ENCODE data around the gene RAB3GAP2. TPM values are rescaled to one million over a fixed set of nuclear protein-coding genes. Genes with fewer than 3 reads are reported as not detected.

RAB3GAP2 gene
- total and polyA plus RNA-seq, 2 of the 13 experiments (the other 11 are each of a cell fraction or from before 2014, with no cell fraction given) = 22.6 to 25.0 TPM

DNA sequence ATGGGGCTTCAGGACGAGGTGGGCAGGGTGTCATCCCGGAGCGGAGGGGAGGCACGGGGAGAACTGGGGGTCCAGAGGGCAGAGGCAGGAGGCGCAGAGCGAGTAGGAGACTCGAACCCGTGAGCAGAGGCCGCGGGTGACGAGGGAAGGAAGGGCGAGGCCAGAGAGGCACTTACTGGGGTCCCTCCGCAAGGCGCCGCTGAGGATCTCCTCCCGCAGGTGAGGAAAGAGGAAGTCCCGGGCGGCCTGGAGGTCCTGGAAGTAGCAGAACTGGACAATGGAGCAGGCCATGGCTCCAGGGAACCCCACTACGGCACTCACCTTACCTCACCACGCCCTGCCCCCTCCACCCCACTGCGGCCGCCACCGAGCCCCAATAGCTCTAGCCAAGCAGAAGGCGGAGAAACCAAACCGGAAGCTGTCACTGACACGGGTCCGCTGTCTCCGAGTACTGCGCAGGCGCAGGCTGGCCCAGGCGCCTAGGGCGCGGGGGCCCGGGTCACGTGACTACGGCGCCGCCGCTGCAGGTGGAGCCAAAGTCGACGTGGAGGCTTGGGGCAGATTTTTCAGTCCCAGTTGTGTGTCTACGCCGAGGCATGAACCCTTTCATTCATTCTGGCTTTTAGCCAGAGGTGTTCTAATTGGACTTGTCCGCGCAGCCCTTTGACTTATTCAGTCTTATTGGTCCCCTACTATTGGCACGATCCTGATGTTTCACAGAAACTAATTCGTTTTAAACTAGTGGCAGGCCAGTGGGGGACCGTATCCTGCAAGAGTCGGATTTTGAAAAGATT, at the start of gene RAB3GAP2 (continued):
- TF ChIP-seq, protein P1, sequence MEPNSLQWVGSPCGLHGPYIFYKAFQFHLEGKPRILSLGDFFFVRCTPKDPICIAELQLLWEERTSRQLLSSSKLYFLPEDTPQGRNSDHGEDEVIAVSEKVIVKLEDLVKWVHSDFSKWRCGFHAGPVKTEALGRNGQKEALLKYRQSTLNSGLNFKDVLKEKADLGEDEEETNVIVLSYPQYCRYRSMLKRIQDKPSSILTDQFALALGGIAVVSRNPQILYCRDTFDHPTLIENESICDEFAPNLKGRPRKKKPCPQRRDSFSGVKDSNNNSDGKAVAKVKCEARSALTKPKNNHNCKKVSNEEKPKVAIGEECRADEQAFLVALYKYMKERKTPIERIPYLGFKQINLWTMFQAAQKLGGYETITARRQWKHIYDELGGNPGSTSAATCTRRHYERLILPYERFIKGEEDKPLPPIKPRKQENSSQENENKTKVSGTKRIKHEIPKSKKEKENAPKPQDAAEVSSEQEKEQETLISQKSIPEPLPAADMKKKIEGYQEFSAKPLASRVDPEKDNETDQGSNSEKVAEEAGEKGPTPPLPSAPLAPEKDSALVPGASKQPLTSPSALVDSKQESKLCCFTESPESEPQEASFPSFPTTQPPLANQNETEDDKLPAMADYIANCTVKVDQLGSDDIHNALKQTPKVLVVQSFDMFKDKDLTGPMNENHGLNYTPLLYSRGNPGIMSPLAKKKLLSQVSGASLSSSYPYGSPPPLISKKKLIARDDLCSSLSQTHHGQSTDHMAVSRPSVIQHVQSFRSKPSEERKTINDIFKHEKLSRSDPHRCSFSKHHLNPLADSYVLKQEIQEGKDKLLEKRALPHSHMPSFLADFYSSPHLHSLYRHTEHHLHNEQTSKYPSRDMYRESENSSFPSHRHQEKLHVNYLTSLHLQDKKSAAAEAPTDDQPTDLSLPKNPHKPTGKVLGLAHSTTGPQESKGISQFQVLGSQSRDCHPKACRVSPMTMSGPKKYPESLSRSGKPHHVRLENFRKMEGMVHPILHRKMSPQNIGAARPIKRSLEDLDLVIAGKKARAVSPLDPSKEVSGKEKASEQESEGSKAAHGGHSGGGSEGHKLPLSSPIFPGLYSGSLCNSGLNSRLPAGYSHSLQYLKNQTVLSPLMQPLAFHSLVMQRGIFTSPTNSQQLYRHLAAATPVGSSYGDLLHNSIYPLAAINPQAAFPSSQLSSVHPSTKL (CRISPR knock-in tag; IDR thresholded peaks at IDR 0.05) = peak; percentile 54
- no peak for TF ChIP-seq HOXA7 (CRISPR knock-in tag; IDR thresholded peaks at IDR 0.05)
- TF ChIP-seq ZNF230 (CRISPR knock-in tag; IDR thresholded peaks at IDR 0.05) = peak; percentile 94
- TF ChIP-seq, protein P2, sequence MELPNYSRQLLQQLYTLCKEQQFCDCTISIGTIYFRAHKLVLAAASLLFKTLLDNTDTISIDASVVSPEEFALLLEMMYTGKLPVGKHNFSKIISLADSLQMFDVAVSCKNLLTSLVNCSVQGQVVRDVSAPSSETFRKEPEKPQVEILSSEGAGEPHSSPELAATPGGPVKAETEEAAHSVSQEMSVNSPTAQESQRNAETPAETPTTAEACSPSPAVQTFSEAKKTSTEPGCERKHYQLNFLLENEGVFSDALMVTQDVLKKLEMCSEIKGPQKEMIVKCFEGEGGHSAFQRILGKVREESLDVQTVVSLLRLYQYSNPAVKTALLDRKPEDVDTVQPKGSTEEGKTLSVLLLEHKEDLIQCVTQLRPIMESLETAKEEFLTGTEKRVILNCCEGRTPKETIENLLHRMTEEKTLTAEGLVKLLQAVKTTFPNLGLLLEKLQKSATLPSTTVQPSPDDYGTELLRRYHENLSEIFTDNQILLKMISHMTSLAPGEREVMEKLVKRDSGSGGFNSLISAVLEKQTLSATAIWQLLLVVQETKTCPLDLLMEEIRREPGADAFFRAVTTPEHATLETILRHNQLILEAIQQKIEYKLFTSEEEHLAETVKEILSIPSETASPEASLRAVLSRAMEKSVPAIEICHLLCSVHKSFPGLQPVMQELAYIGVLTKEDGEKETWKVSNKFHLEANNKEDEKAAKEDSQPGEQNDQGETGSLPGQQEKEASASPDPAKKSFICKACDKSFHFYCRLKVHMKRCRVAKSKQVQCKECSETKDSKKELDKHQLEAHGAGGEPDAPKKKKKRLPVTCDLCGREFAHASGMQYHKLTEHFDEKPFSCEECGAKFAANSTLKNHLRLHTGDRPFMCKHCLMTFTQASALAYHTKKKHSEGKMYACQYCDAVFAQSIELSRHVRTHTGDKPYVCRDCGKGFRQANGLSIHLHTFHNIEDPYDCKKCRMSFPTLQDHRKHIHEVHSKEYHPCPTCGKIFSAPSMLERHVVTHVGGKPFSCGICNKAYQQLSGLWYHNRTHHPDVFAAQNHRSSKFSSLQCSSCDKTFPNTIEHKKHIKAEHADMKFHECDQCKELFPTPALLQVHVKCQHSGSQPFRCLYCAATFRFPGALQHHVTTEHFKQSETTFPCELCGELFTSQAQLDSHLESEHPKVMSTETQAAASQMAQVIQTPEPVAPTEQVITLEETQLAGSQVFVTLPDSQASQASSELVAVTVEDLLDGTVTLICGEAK (IDR thresholded peaks at IDR 0.05) = no peak
- TF ChIP-seq, protein P2 (CRISPR knock-in tag; IDR thresholded peaks at IDR 0.05) = peak; percentile 88
- TF ChIP-seq ZBTB8A (CRISPR knock-in tag; IDR thresholded peaks at IDR 0.05; ENCODE audit: borderline replicate concordance, low read depth) = peak; percentile 33; the same call in 1 of the 2 replicates
- TF ChIP-seq SP4 (CRISPR knock-in tag; IDR thresholded peaks at IDR 0.05) = peak; percentile 73; the same call in 1 of the 2 replicates
- no peak for TF ChIP-seq ZC3H4 (CRISPR knock-in tag; IDR thresholded peaks at IDR 0.05; ENCODE audit: borderline replicate concordance)
- 0 out of 2 replicates have a peak, but pooled peaks have one; percentile 20 for TF ChIP-seq PITX1 (CRISPR knock-in tag; IDR thresholded peaks at IDR 0.05)
- TF ChIP-seq ZNF296 (CRISPR knock-in tag; conservative IDR thresholded peaks at IDR 0.05) = peak; percentile 40; the same call in 1 of the 2 replicates
- TF ChIP-seq IKZF4 (CRISPR knock-in tag; IDR thresholded peaks at IDR 0.05; ENCODE audit: borderline replicate concordance, low read depth, not compliant biosample characterization) = peak; percentile 34
- TF ChIP-seq, protein P3, sequence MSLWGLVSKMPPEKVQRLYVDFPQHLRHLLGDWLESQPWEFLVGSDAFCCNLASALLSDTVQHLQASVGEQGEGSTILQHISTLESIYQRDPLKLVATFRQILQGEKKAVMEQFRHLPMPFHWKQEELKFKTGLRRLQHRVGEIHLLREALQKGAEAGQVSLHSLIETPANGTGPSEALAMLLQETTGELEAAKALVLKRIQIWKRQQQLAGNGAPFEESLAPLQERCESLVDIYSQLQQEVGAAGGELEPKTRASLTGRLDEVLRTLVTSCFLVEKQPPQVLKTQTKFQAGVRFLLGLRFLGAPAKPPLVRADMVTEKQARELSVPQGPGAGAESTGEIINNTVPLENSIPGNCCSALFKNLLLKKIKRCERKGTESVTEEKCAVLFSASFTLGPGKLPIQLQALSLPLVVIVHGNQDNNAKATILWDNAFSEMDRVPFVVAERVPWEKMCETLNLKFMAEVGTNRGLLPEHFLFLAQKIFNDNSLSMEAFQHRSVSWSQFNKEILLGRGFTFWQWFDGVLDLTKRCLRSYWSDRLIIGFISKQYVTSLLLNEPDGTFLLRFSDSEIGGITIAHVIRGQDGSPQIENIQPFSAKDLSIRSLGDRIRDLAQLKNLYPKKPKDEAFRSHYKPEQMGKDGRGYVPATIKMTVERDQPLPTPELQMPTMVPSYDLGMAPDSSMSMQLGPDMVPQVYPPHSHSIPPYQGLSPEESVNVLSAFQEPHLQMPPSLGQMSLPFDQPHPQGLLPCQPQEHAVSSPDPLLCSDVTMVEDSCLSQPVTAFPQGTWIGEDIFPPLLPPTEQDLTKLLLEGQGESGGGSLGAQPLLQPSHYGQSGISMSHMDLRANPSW (CRISPR knock-in tag; IDR thresholded peaks at IDR 0.05; ENCODE audit: borderline replicate concordance) = peak; percentile 56; the same call in 1 of the 2 replicates
